Measurements from ENCODE around the gene CGA.

DNA sequence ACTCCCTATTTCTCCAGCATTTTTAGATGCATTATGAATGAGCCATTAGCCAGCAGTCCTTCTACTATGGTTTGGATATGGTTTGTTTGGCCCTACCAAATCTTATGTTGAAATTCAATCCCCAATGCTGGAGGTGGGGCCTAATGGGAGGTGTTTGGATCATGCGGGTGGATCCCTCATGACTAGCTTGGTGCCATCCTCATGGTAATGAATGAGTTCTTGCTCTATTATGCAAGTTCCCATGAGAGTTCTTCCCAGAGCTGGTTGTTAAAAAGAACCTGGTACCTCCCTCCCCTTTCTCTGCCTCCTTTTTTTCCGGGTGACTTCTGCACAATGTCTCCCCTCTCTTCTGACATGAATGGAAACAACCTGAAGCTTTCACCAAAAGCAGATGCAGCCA lies 6.2 kb upstream of the CGA start:
- TF ChIP-seq, protein P1, sequence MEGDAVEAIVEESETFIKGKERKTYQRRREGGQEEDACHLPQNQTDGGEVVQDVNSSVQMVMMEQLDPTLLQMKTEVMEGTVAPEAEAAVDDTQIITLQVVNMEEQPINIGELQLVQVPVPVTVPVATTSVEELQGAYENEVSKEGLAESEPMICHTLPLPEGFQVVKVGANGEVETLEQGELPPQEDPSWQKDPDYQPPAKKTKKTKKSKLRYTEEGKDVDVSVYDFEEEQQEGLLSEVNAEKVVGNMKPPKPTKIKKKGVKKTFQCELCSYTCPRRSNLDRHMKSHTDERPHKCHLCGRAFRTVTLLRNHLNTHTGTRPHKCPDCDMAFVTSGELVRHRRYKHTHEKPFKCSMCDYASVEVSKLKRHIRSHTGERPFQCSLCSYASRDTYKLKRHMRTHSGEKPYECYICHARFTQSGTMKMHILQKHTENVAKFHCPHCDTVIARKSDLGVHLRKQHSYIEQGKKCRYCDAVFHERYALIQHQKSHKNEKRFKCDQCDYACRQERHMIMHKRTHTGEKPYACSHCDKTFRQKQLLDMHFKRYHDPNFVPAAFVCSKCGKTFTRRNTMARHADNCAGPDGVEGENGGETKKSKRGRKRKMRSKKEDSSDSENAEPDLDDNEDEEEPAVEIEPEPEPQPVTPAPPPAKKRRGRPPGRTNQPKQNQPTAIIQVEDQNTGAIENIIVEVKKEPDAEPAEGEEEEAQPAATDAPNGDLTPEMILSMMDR (IDR thresholded peaks at IDR 0.05), result no peak
- no peak for TF ChIP-seq POLR2A (IDR thresholded peaks at IDR 0.05)
